CD4-positive, alpha-beta T cell treated with Interleukin-4 for 4 hours (primary cell): Measurements from ENCODE around the gene PYGL.
"Not testable (repeated sequence)": the region's sequence is repeated elsewhere in the genome, so short reads cannot be mapped to it uniquely, and the experiment has no call there.

ENCODE experiments used
- DNase-seq: peaks from one replicate; pipeline ENCODE4 v3.0.0-alpha.2; 2020

PYGL gene

GRCh38 chr14:50954811-50955372 lies 10.6 kb upstream of the PYGL start:
- DNase-seq = no peak

GRCh38 chr14:50953502-50953901 lies 9.2 kb upstream of the PYGL start:
- no peak for DNase-seq

- no peak for DNase-seq
Measured at GRCh38 chr14:50951032-50951431, 6.7 kb upstream of the PYGL start.

GRCh38 chr14:50948205-50948604 lies 3.9 kb upstream of the PYGL start:
- no peak for DNase-seq

GRCh38 chr14:50947446-50947845 lies 3.2 kb upstream of the PYGL start:
- no peak for DNase-seq

GRCh38 chr14:50946234-50946935 lies 2.1 kb upstream of the PYGL start:
- DNase-seq = no peak

GRCh38 chr14:50944647-50945413 lies 547 bp upstream of the PYGL start:
- DNase-seq = no peak

- no peak for DNase-seq
Measured at GRCh38 chr14:50943261-50943942, 881 bp downstream of the PYGL start.

- not testable (repeated sequence) for DNase-seq
Measured at GRCh38 chr14:50941638-50942037, 2.6 kb downstream of the PYGL start.

- DNase-seq = no peak
Measured at GRCh38 chr14:50941151-50941550, 3.1 kb downstream of the PYGL start.

- no peak for DNase-seq
Measured at GRCh38 chr14:50937800-50938199, 6.5 kb downstream of the PYGL start.

GRCh38 chr14:50937325-50937724 lies 7.0 kb downstream of the PYGL start:
- DNase-seq = no peak

- no peak for DNase-seq
Measured at GRCh38 chr14:50936882-50937281, 7.4 kb downstream of the PYGL start.

GRCh38 chr14:50936016-50936340 lies 8.3 kb downstream of the PYGL start:
- DNase-seq = no peak

GRCh38 chr14:50935126-50936015 lies 8.9 kb downstream of the PYGL start:
- DNase-seq = no peak

GRCh38 chr14:50932592-50933495 lies 11.4 kb downstream of the PYGL start:
- no peak for DNase-seq

GRCh38 chr14:50932156-50932555 lies 12.1 kb downstream of the PYGL start:
- DNase-seq = no peak

GRCh38 chr14:50931559-50931958 lies 12.7 kb downstream of the PYGL start:
- no peak for DNase-seq

GRCh38 chr14:50929506-50929905 lies 14.8 kb downstream of the PYGL start:
- DNase-seq = no peak

- no peak for DNase-seq
Measured at GRCh38 chr14:50928002-50928635, 16.2 kb downstream of the PYGL start.

- no peak for DNase-seq
Measured at GRCh38 chr14:50926851-50927386, 17.4 kb downstream of the PYGL start.
